H1 (cell line): Measurements from ENCODE around the gene ARHGAP24. TPM values are rescaled to one million over a fixed set of nuclear protein-coding genes. Genes with fewer than 3 reads are reported as not detected.

Experiments used
- CTCF ChIA-PET: fragments of 300-600 bp; sonication (Branson Sonifier 250); formaldehyde crosslinking; loops from one replicate; lab custom pipeline; 2021; ENCODE audit not compliant: partially characterized antibody; lab: Charles Lee
- POLR2A ChIA-PET: fragments of 300-600 bp; sonication (Branson Sonifier 250); formaldehyde crosslinking; loops from one replicate; lab custom pipeline; 2021; ENCODE audit warnings: inconsistent platforms; ENCODE audit not compliant: partially characterized antibody; lab: Charles Lee
- DNase-seq, 2 experiments: peaks; one replicate each; pipeline versions ENCODE4 v3.0.0 to v3.0.0-alpha.2; 2010 to 2022; ENCODE audit warnings: low spot score in 2 of 2, low read depth in 1 of 2, mixed read lengths in 1 of 2
- FAIRE-seq: peaks from 2 replicates; lab custom pipeline; 2011; peaks lifted over from hg19 to GRCh38; lab: Jason Lieb, UNC
- H2AFZ ChIP-seq: 2 replicates; pipeline ENCODE4 v1.8.1; 2012; ENCODE audit warnings: low read length, inconsistent platforms
- H2AK5ac ChIP-seq: 2 replicates; pipeline ENCODE4 v1.6.1; 2013; ENCODE audit warnings: low read depth, low read length
- H2BK120ac ChIP-seq: replicated peaks from 2 replicates; pipeline ENCODE3; 2013; ENCODE audit warnings: low read depth, low read length, inconsistent platforms
- H2BK12ac ChIP-seq: 2 replicates; pipeline ENCODE4 v1.6.1; 2013; ENCODE audit warnings: low read depth, low read length
- H2BK15ac ChIP-seq: 2 replicates; pipeline ENCODE4 v1.6.1; 2013; ENCODE audit warnings: low read length
- H2BK20ac ChIP-seq: 2 replicates; pipeline ENCODE4 v1.6.1; 2013; ENCODE audit warnings: low read length
- H2BK5ac ChIP-seq: 2 replicates; pipeline ENCODE4 v1.6.1; 2013; ENCODE audit warnings: low read depth, low read length
- H3K14ac ChIP-seq: 2 replicates; pipeline ENCODE4 v1.6.1; 2013; ENCODE audit warnings: inconsistent platforms; ENCODE audit not compliant: insufficient read length
- H3K18ac ChIP-seq: 2 replicates; pipeline ENCODE4 v1.6.1; 2013; ENCODE audit warnings: low read length; ENCODE audit errors: extremely low read depth
- H3K23ac ChIP-seq: 2 replicates; pipeline ENCODE4 v1.6.1; 2013; ENCODE audit warnings: inconsistent platforms; ENCODE audit not compliant: insufficient read length
- H3K23me2 ChIP-seq: 2 replicates; pipeline ENCODE4 v1.6.1; 2013; ENCODE audit warnings: low read depth, low read length
- H3K27ac ChIP-seq: 2 replicates; pipeline ENCODE4 v1.6.1; 2011; ENCODE audit warnings: low read depth, low read length, inconsistent platforms
- H3K27me3 ChIP-seq, 4 experiments: replicated peaks in 1 of 4; 1 replicate in 1 of 4; 2 replicates in 3 of 4; pipeline versions ENCODE4 v1.6.1 to v1.8.1; 2011 to 2013; ENCODE audit warnings: low read length in 3 of 4, mild to moderate bottlenecking in 3 of 4, inconsistent platforms in 2 of 4, mixed read lengths in 2 of 4, moderate library complexity in 1 of 4; ENCODE audit not compliant: control insufficient read depth in 3 of 4, insufficient read depth in 3 of 4; ENCODE audit errors: extremely low read depth in 1 of 4
- H3K36me3 ChIP-seq, 4 experiments: 2 replicates each; pipeline versions ENCODE4 v1.6.1 to v1.8.1; 2011 to 2013; ENCODE audit warnings: mild to moderate bottlenecking in 4 of 4, low read length in 3 of 4, moderate library complexity in 2 of 4, control low read depth in 1 of 4, inconsistent platforms in 1 of 4; ENCODE audit not compliant: insufficient read depth in 4 of 4, control insufficient read depth in 2 of 4
- H3K4ac ChIP-seq: replicated peaks from 2 replicates; pipeline ENCODE3; 2013; ENCODE audit warnings: low read length, low read depth, mixed read lengths, inconsistent platforms; ENCODE audit not compliant: insufficient read length
- H3K4me1 ChIP-seq, 4 experiments: replicated peaks in 1 of 4; 1 replicate in 1 of 4; 2 replicates in 3 of 4; pipeline versions ENCODE4 v1.6.1 to v1.8.1; 2011 to 2013; ENCODE audit warnings: low read length in 3 of 4, inconsistent platforms in 2 of 4, mixed read lengths in 1 of 4; ENCODE audit not compliant: insufficient read depth in 4 of 4, control insufficient read depth in 3 of 4
- H3K4me2 ChIP-seq, 2 experiments: 2 replicates each; pipeline versions ENCODE4 v1.6.1 to v1.8.1; 2011 to 2013; ENCODE audit warnings: low read depth in 2 of 2, low read length in 2 of 2, control low read depth in 1 of 2, inconsistent platforms in 1 of 2, mild to moderate bottlenecking in 1 of 2; ENCODE audit not compliant: insufficient read depth in 1 of 2
- H3K4me3 ChIP-seq, 4 experiments: fragments of 200-600, 300-600 bp in 1 of 4; sonication (generic), shearing (Covaris generic), sonication (Bioruptor Twin) in 1 of 4; 2 replicates each; pipeline versions ENCODE4 v1.5.1 to v1.8.1; 2011 to 2016; ENCODE audit warnings: low read length in 4 of 4, low read depth in 3 of 4, control low read depth in 2 of 4, inconsistent platforms in 2 of 4, mild to moderate bottlenecking in 2 of 4, mixed read lengths in 1 of 4, moderate library complexity in 1 of 4; ENCODE audit not compliant: insufficient read depth in 2 of 4; ENCODE audit errors: extremely low read depth in 1 of 4
- H3K56ac ChIP-seq: replicated peaks from 2 replicates; pipeline ENCODE3; 2013; ENCODE audit warnings: low read depth, mild to moderate bottlenecking, mixed read lengths, low read length, inconsistent platforms; ENCODE audit not compliant: insufficient read length
- H3K79me1 ChIP-seq: 2 replicates; pipeline ENCODE4 v1.6.1; 2013; ENCODE audit warnings: low read depth, low read length, control low read depth
- H3K79me2 ChIP-seq, 2 experiments: 2 replicates each; pipeline versions ENCODE4 v1.6.1 to v1.8.1; 2012 to 2013; ENCODE audit warnings: low read length in 2 of 2, mild to moderate bottlenecking in 2 of 2, inconsistent platforms in 1 of 2; ENCODE audit not compliant: insufficient read depth in 2 of 2, control insufficient read depth in 1 of 2
- H3K9ac ChIP-seq, 4 experiments: replicated peaks in 1 of 4; 1 replicate in 1 of 4; 2 replicates in 3 of 4; pipeline versions ENCODE4 v1.6.1 to v1.8.1; 2011 to 2013; ENCODE audit warnings: low read depth in 3 of 4, low read length in 3 of 4, control low read depth in 2 of 4, mild to moderate bottlenecking in 2 of 4, moderate library complexity in 2 of 4, inconsistent platforms in 1 of 4; ENCODE audit errors: extremely low read depth in 1 of 4
- H3K9me3 ChIP-seq, 2 experiments: 2 replicates each; pipeline versions ENCODE4 v1.6.1 to v1.8.1; 2012 to 2013; ENCODE audit warnings: mild to moderate bottlenecking in 2 of 2, moderate library complexity in 2 of 2, control low read depth in 1 of 2, inconsistent platforms in 1 of 2, low read depth in 1 of 2, low read length in 1 of 2, mixed read lengths in 1 of 2; ENCODE audit not compliant: insufficient read depth in 2 of 2
- H4K20me1 ChIP-seq, 2 experiments: replicated peaks in 1 of 2; 2 replicates each; pipeline versions ENCODE3 to v1.8.1; 2011 to 2013; ENCODE audit warnings: inconsistent platforms in 2 of 2, low read length in 2 of 2, mild to moderate bottlenecking in 1 of 2; ENCODE audit not compliant: insufficient read depth in 2 of 2, control insufficient read depth in 1 of 2
- H4K5ac ChIP-seq: 2 replicates; pipeline ENCODE4 v1.6.1; 2013; ENCODE audit warnings: low read length, low read depth, mixed read lengths, inconsistent platforms; ENCODE audit not compliant: insufficient read length
- H4K8ac ChIP-seq: 2 replicates; pipeline ENCODE4 v1.8.0; 2013; ENCODE audit warnings: mild to moderate bottlenecking, moderate library complexity, low read length, inconsistent platforms; ENCODE audit not compliant: insufficient read depth; ENCODE audit errors: extremely low read depth
- H4K91ac ChIP-seq: replicated peaks from 2 replicates; pipeline ENCODE3; 2013; ENCODE audit warnings: low read length, mixed read lengths, inconsistent platforms; ENCODE audit not compliant: insufficient read length
- ASH2L ChIP-seq: fragments of 200-600, 300-600 bp; sonication (generic); IDR thresholded peaks from one replicate; pipeline ENCODE4 v1.7.1; 2017; ENCODE audit warnings: low read length
- FOSL1 ChIP-seq: IDR thresholded peaks from 2 replicates; pipeline ENCODE4 v1.6.1; 2011; ENCODE audit warnings: mild to moderate bottlenecking, low read depth, low read length, moderate library complexity; ENCODE audit not compliant: insufficient read depth
- SP1 ChIP-seq: IDR thresholded peaks from 2 replicates; pipeline ENCODE4 v1.6.1; 2011; ENCODE audit warnings: low read depth, low read length
- ZNF274 ChIP-seq: IDR thresholded peaks from 2 replicates; pipeline ENCODE4 v1.7.0; 2012; ENCODE audit warnings: low read length, borderline replicate concordance; ENCODE audit errors: extremely low read depth
- WGBS, 2 experiments: shearing (Covaris generic) in 1 of 2; methylation state at CpG; one replicate each; pipeline versions ENCODE4 v1.1.6 to v1.1.7; 2013 to 2015; ENCODE audit warnings: low lambda C conversion rate in 2 of 2, mixed read lengths in 2 of 2, inconsistent platforms in 1 of 2, low coverage in 1 of 2, missing lambda C conversion rate in 1 of 2; ENCODE audit not compliant: insufficient replicate concordance in 2 of 2, insufficient coverage in 1 of 2, insufficient read length in 1 of 2; ENCODE audit errors: extremely low coverage in 1 of 2, missing lambda C conversion rate in 1 of 2; 5-methylcytosine and 5-hydroxymethylcytosine counted together
- polyA plus RNA-seq, 7 experiments: library from polyadenylated mRNA; depleted of rRNA in 3 of 7; stranded (reverse) in 5 of 7; unstranded in 2 of 7; fragments of >200 nt in 5 of 7; fragments of 200-250 nt in 2 of 7; gene quantifications; 1 replicate in 5 of 7; 2 replicates in 1 of 7; 4 replicates in 1 of 7; pipeline versions ENCODE4 v1.2.1 to v1.2.3, GENCODE V29; 2011 to 2013; ENCODE audit warnings: missing spikeins in 2 of 7, mixed read lengths in 2 of 7
- total RNA-seq: library from RNA; stranded (reverse); fragmentation: NEBNext Ultra II Directional; extraction: Animal tissue kit (Norgen Biotek cat#: 25700); gene quantifications from 2 replicates; pipeline ENCODE4 v1.2.1, GENCODE V29; 2021

ARHGAP24 gene
- total and polyA plus RNA-seq, 2 of the 8 experiments (the other 6 are each of a cell fraction or from before 2014, with no cell fraction given), result 0.08 to 0.50 TPM

DNA sequence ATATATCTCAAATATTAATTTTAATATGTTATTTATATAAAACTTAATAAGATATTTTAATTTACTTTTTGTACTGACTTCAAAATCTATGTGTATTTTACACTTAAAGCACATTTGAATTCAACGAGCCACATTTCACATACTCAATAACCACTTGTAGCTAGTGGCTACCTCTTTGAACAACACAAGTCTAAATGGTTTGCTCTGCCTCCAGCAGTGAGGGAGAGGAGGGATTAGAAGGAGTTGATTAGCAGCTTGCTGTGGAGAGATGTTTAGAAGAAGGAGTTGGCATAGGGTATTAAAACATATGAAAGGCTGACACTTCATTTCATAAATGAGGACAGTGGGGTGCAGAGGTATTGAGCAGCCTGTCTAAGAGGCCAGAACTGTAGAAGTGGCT lies 124.0 kb downstream of the ARHGAP24 start:
- H3K23ac ChIP-seq, result no peak overlapping the region
- 87% methylated on average over 1 of the region's 1 CpG; no CpG with 5 or more reads in 1 of the 2 experiments for WGBS, 2 experiments
- no peak overlapping the region for H3K27ac ChIP-seq
- no peak overlapping the region for H2BK20ac ChIP-seq
- H2BK15ac ChIP-seq, result no peak overlapping the region
- H2AFZ ChIP-seq, result no peak overlapping the region
- no peak overlapping the region for H2AK5ac ChIP-seq
- H3K23me2 ChIP-seq, result no peaks in the 10 kb centered on the region
- H3K27me3 ChIP-seq, result no peaks in the 10 kb centered on the region
- H3K4ac ChIP-seq, result no peak overlapping the region
- H3K4me3 ChIP-seq, result no peak overlapping the region
- H4K20me1 ChIP-seq, result no peaks in the 10 kb centered on the region
- H2BK5ac ChIP-seq, result no peak overlapping the region
- FAIRE-seq (no peak), DNase-seq (no peak)
- H4K91ac ChIP-seq, result no peak overlapping the region
- H3K9ac ChIP-seq, result no peak overlapping the region
- H3K79me2 ChIP-seq, result no peaks in the 10 kb centered on the region
- H3K4me2 ChIP-seq, result no peak overlapping the region
- no peak overlapping the region for H2BK12ac ChIP-seq
- no peak overlapping the region for H3K18ac ChIP-seq
- no peak overlapping the region for H3K56ac ChIP-seq
- TF ChIP-seq SP1 (no peak), ZNF274 (no peak), ASH2L (no peak), FOSL1 (no peak)
- no peak overlapping the region for H2BK120ac ChIP-seq
- H4K8ac ChIP-seq, result no peak overlapping the region
- no peaks in the 10 kb centered on the region for H3K36me3 ChIP-seq
- no peaks in the 10 kb centered on the region for H3K9me3 ChIP-seq
- H3K14ac ChIP-seq, result no peak overlapping the region
- H3K4me1 ChIP-seq, result no peaks in the 10 kb centered on the region
- no peaks in the 10 kb centered on the region for H3K79me1 ChIP-seq
- ChIA-PET CTCF (no interaction called here), POLR2A (no interaction called here)
- H4K5ac ChIP-seq, result no peak overlapping the region
